Measurements from ENCODE around the gene HDAC6.

- TF ChIP-seq CTCF (IDR thresholded peaks at IDR 0.05): no peak
- no peak for TF ChIP-seq POLR2A (IDR thresholded peaks at IDR 0.05)
Measured at GRCh38 chrX:48826876-48827653, 25.2 kb downstream of the HDAC6 start.
